ENCODE results near the gene FAM111A. TPM values are rescaled to one million over a fixed set of nuclear protein-coding genes. Genes with fewer than 3 reads are reported as not detected.
A peak's percentile ranks its signal among the peaks of the same experiment; 100 is the strongest.

The FAM111A gene
- total RNA-seq, 1 donor from 2014 or later, result 9.3 TPM

- ATAC-seq (no peak), DNase-seq (ENCODE audit: low spot score) (no peak)
Observed at GRCh38 chr11:59178402-59178801, 35.7 kb downstream of the FAM111A start.

- ATAC-seq, result no peak
- DNase-seq (ENCODE audit: low spot score), result no peak
Observed at GRCh38 chr11:59179121-59179520, 36.5 kb downstream of the FAM111A start.

GRCh38 chr11:59180168-59180776, 37.6 kb downstream of the FAM111A start:
- ATAC-seq (no peak), DNase-seq (ENCODE audit: low spot score) (no peak)

- DNase-seq (ENCODE audit: low spot score) (no peak), ATAC-seq (no peak)
Observed at GRCh38 chr11:59180907-59181306, 38.3 kb downstream of the FAM111A start.

- DNase-seq (ENCODE audit: low spot score) (no peak), ATAC-seq (no peak)
Observed at GRCh38 chr11:59181746-59182456, 39.2 kb downstream of the FAM111A start.

- ATAC-seq (peak; percentile 49), DNase-seq (ENCODE audit: low spot score) (no peak)
Observed at GRCh38 chr11:59182457-59183151, 39.9 kb downstream of the FAM111A start.

- ATAC-seq (peak; percentile 32), DNase-seq (ENCODE audit: low spot score) (no peak)
Observed at GRCh38 chr11:59183771-59184170, 41.1 kb downstream of the FAM111A start.

GRCh38 chr11:59184691-59185339, 42.2 kb downstream of the FAM111A start:
- ATAC-seq, result no peak

GRCh38 chr11:59185386-59185945, 42.8 kb downstream of the FAM111A start:
- ATAC-seq (no peak), DNase-seq (ENCODE audit: low spot score) (no peak)

More at GRCh38 chr11:59184691-59185339, 42.2 kb downstream of the FAM111A start:
- no peak for DNase-seq (ENCODE audit: low spot score)

GRCh38 chr11:59186130-59186594, 43.5 kb downstream of the FAM111A start:
- ATAC-seq (peak; percentile 33), DNase-seq (ENCODE audit: low spot score) (no peak)

- peak; percentile 51 for ATAC-seq
Observed at GRCh38 chr11:59187035-59187434, 44.4 kb downstream of the FAM111A start.

GRCh38 chr11:59187587-59187986, 44.9 kb downstream of the FAM111A start:
- DNase-seq (ENCODE audit: low spot score), result peak; percentile 54
- ATAC-seq, result peak; percentile 19

More at GRCh38 chr11:59187035-59187434, 44.4 kb downstream of the FAM111A start:
- no peak for DNase-seq (ENCODE audit: low spot score)

GRCh38 chr11:59188954-59189353, 46.3 kb downstream of the FAM111A start:
- ATAC-seq (no peak), DNase-seq (ENCODE audit: low spot score) (no peak)

GRCh38 chr11:59189986-59190385, 47.3 kb downstream of the FAM111A start:
- ATAC-seq (no peak), DNase-seq (ENCODE audit: low spot score) (no peak)

GRCh38 chr11:59191095-59191494, 48.4 kb downstream of the FAM111A start:
- peak; percentile 89 for ATAC-seq
- peak; percentile 85 for DNase-seq (ENCODE audit: low spot score)

- peak; percentile 58 for ATAC-seq
- no peak for DNase-seq (ENCODE audit: low spot score)
Observed at GRCh38 chr11:59191890-59192289, 49.2 kb downstream of the FAM111A start.

- no peak for ATAC-seq
Observed at GRCh38 chr11:59192446-59193020, 49.9 kb downstream of the FAM111A start.

GRCh38 chr11:59193587-59194130, 51.0 kb downstream of the FAM111A start:
- no peak for DNase-seq (ENCODE audit: low spot score)

More at GRCh38 chr11:59192446-59193020, 49.9 kb downstream of the FAM111A start:
- DNase-seq (ENCODE audit: low spot score), result no peak

GRCh38 chr11:59195586-59195985, 52.9 kb downstream of the FAM111A start:
- DNase-seq (ENCODE audit: low spot score) (no peak), ATAC-seq (no peak)

More at GRCh38 chr11:59193587-59194130, 51.0 kb downstream of the FAM111A start:
- no peak for ATAC-seq

GRCh38 chr11:59196777-59197176, 54.1 kb downstream of the FAM111A start:
- ATAC-seq (peak; percentile 48), DNase-seq (ENCODE audit: low spot score) (peak; percentile 68)
